Right atrium auricular region (tissue), 2 donors: Measurements from ENCODE around the gene SMIM44. TPM values are rescaled to one million over a fixed set of nuclear protein-coding genes. Genes with fewer than 3 reads are reported as not detected.

Experiments used
- DNase-seq: peaks from one replicate; pipeline ENCODE4 v3.0.0-alpha.2; 2019; ENCODE audit warnings: low spot score
- H3K27ac ChIP-seq, 2 donors: fragments of 200-600 bp; sonication (generic); 1 replicate in 1 of 2; 2 replicates in 1 of 2; pipeline ENCODE4 v1.5.1; 2016 to 2019
- H3K27me3 ChIP-seq, 2 donors: fragments of 200-600 bp; sonication (generic); one replicate each; pipeline versions ENCODE4 v1.5.1 to v1.6.0; 2017 to 2019
- H3K36me3 ChIP-seq: fragments of 200-600 bp; sonication (generic); one replicate; pipeline ENCODE4 v1.5.1; 2016
- H3K4me1 ChIP-seq, 2 donors: fragments of 200-600 bp; sonication (generic); one replicate each; pipeline versions ENCODE4 v1.5.1 to v1.6.0; 2017 to 2019
- H3K4me3 ChIP-seq, 2 donors: fragments of 200-600 bp; sonication (generic); 1 replicate in 1 of 2; 2 replicates in 1 of 2; pipeline ENCODE4 v1.5.1; 2017 to 2019; ENCODE audit warnings: mild to moderate bottlenecking in 1 of 2, moderate library complexity in 1 of 2
- H3K9me3 ChIP-seq, 2 donors: fragments of 200-600 bp; sonication (generic); one replicate each; pipeline ENCODE4 v1.5.1; 2019
- total RNA-seq, 2 donors: library from RNA; depleted of rRNA; stranded (reverse); fragments of >200 nt; gene quantifications; one replicate each; pipeline ENCODE4 v1.1.0, GENCODE V29; 2016
- TF ChIP-seq, protein P1 (sequence below), 2 donors: fragments of 200-600 bp; sonication (generic); IDR thresholded peaks; one replicate each; pipeline ENCODE4 v1.5.1; 2019; ENCODE audit warnings: antibody characterized with exemption in 2 of 2

The SMIM44 gene
- total RNA-seq, 2 donors from 2014 or later, result not detected

DNA sequence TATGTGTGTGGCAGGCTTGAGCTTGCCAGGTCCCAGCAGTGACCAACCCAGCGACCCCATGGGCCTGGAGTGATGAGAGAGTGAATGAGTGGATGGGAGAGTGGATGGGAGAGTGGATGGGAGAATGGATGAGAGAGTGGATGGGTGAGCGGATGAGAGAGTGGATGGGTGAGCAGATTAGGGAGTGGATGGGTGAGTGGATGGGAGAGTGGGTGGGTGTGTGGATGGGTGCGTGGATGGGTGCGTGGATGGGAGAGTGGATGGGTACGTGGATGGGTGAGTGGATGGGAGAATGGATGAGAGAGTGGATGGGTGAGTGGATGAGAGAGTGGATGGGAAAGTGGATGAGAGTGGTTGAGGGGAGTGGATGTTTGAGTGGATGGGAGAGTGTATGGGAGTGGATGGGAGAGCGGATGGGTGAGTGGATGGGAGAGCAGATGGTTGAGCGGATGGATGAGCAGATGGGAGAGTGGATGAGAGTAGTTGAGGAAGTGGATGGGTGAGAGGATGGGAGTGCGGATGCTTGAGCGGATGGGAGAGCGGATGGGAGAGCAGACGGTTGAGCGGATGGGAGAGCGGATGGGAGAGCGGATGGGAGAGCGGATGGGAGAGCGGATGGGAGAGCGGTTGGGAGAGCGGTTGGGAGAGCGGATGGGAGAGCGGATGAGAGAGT lies 45.4 kb upstream of the SMIM44 start:
- TF ChIP-seq, protein P1, sequence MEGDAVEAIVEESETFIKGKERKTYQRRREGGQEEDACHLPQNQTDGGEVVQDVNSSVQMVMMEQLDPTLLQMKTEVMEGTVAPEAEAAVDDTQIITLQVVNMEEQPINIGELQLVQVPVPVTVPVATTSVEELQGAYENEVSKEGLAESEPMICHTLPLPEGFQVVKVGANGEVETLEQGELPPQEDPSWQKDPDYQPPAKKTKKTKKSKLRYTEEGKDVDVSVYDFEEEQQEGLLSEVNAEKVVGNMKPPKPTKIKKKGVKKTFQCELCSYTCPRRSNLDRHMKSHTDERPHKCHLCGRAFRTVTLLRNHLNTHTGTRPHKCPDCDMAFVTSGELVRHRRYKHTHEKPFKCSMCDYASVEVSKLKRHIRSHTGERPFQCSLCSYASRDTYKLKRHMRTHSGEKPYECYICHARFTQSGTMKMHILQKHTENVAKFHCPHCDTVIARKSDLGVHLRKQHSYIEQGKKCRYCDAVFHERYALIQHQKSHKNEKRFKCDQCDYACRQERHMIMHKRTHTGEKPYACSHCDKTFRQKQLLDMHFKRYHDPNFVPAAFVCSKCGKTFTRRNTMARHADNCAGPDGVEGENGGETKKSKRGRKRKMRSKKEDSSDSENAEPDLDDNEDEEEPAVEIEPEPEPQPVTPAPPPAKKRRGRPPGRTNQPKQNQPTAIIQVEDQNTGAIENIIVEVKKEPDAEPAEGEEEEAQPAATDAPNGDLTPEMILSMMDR (IDR thresholded peaks at IDR 0.05), result no peak
- DNase-seq, result no peak
- H3K27ac ChIP-seq, result no peak overlapping the region
- H3K4me1 ChIP-seq, result no peaks in the 10 kb centered on the region
- no peak overlapping the region for H3K4me3 ChIP-seq
- no peaks in the 10 kb centered on the region for H3K9me3 ChIP-seq
- no peaks in the 10 kb centered on the region for H3K27me3 ChIP-seq
- peaks cover 69% of the 10 kb centered on the region for H3K36me3 ChIP-seq

GRCh38 chr19:3528080-3528479 lies 44.8 kb upstream of the SMIM44 start:
- H3K27me3 ChIP-seq, result no peaks in the 10 kb centered on the region
- no peak for DNase-seq
- TF ChIP-seq, protein P1 (IDR thresholded peaks at IDR 0.05), result no peak
- no peak overlapping the region for H3K4me3 ChIP-seq
- peaks cover 69% of the 10 kb centered on the region for H3K36me3 ChIP-seq
- H3K27ac ChIP-seq, result no peak overlapping the region
- no peaks in the 10 kb centered on the region for H3K9me3 ChIP-seq
- no peaks in the 10 kb centered on the region for H3K4me1 ChIP-seq

DNA sequence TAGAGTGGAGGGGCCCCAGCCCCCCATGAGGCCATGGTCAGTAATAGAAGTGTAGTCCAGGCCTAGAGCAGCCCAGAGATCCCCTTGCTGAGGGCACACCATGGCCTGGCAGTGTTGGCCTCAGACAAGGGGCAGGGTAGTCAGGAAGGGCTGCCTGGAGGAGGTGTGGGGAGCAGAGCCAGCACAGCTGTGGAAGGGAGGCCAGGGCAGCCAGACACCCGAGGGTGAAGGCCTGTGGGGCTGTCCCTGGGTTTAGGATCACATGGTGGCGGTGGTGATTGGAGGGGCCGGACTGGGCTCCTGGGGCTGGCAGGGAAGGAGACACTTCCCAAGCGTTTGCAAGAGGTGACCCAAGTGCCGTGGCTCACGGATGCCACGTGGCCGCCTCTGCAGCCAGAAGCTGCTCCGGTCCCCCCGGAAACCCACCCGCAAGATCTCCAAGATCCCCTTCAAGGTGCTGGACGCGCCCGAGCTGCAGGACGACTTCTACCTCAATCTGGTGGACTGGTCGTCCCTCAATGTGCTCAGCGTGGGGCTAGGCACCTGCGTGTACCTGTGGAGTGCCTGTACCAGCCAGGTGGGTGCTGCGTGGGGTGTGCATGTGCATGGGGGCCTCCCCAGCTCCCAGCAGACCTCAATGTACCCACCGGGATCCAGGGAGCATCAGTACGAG lies 44.1 kb upstream of the SMIM44 start:
- peaks cover 66% of the 10 kb centered on the region for H3K36me3 ChIP-seq

GRCh38 chr19:3526507-3527237 lies 43.4 kb upstream of the SMIM44 start:
- TF ChIP-seq, protein P1 (IDR thresholded peaks at IDR 0.05), result no peak

More for the DNA sequence above, 44.1 kb upstream of the SMIM44 start:
- Histone ChIP-seq H3K27ac (no peak overlapping the region), H3K27me3 (no peaks in the 10 kb centered on the region), H3K9me3 (no peaks in the 10 kb centered on the region), H3K4me1 (no peaks in the 10 kb centered on the region), H3K4me3 (no peak overlapping the region)
- no peak for DNase-seq
- TF ChIP-seq, protein P1 (IDR thresholded peaks at IDR 0.05), result no peak

DNA sequence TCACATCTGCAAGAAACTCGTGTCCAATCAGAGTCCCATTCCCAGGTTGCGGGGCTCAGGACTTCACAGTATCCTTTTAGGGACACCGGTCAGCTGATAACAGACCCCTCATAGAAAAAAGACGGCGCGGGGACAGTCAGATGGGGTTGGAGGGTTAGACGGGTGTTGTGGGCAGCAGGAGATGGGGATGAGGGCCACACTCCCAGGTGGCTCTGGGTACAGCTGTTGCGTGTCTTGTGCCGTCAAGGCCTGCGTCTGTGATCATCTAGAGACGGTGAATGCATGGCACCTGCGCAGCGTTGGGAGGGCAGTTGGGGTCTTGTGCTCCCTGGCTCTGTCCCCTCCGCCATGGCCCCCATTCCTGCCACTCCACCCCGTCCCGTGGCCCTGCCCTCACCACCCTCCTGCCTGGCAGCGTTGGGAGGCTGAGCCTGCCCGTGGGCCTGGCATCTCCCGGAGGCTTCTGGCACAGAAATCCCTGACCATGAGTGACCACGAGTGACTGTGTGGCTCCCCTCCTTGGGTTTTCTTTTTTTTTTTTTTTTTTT lies 41.7 kb upstream of the SMIM44 start:
- H3K36me3 ChIP-seq, result peaks cover 48% of the 10 kb centered on the region
- H3K4me1 ChIP-seq, result no peaks in the 10 kb centered on the region
- TF ChIP-seq, protein P1 (IDR thresholded peaks at IDR 0.05), result no peak
- H3K27me3 ChIP-seq, result no peaks in the 10 kb centered on the region
- H3K4me3 ChIP-seq, result no peak overlapping the region
- H3K9me3 ChIP-seq, result no peaks in the 10 kb centered on the region
- no peak overlapping the region for H3K27ac ChIP-seq
- no peak for DNase-seq

More at GRCh38 chr19:3526507-3527237, 43.4 kb upstream of the SMIM44 start:
- no peak overlapping the region for H3K4me3 ChIP-seq
- no peaks in the 10 kb centered on the region for H3K9me3 ChIP-seq
- no peak overlapping the region for H3K27ac ChIP-seq
- H3K36me3 ChIP-seq, result peaks cover 59% of the 10 kb centered on the region
- no peak for DNase-seq
- H3K4me1 ChIP-seq, result no peaks in the 10 kb centered on the region
- H3K27me3 ChIP-seq, result no peaks in the 10 kb centered on the region
